Germinal center (tissue), 1 donor: ENCODE measurements around the gene GNAI3.
A peak's percentile ranks its signal among the peaks of the same experiment; 100 is the strongest.

Source experiments
- DNase-seq: peaks from one replicate; pipeline ENCODE4 v3.0.0; 2012; ENCODE audit warnings: mixed read lengths, low spot score

The GNAI3 gene

GRCh38 chr1:109624201-109625010 lies 76.0 kb downstream of the GNAI3 start:
- peak; percentile 56 for DNase-seq

DNA sequence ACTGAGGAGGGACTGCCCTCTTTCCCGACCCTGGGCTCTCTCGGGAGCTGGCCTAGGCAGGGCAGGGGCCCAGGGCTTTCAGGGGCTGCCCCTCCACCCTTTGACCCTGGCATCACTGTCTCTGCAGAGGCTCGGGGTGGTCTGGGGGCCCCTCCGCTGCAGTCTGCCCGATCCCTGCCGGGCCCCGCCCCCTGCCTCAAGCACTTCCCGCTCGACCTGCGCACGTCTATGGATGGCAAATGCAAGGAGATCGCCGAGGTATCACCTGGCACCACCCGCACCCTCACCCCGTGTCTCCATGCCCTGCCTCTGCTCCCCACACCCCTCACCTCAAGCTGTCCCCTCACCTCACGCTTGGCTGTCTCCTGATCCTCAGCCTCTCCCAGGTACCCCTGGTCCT lies 76.8 kb downstream of the GNAI3 start:
- no peak for DNase-seq

GRCh38 chr1:109625601-109626560 lies 77.5 kb downstream of the GNAI3 start:
- DNase-seq: no peak

- DNase-seq: no peak
Measured at GRCh38 chr1:109626682-109627408, 78.4 kb downstream of the GNAI3 start.

GRCh38 chr1:109627692-109628399 lies 79.4 kb downstream of the GNAI3 start:
- DNase-seq: no peak

- no peak for DNase-seq
Measured at GRCh38 chr1:109628540-109629321, 80.3 kb downstream of the GNAI3 start.

GRCh38 chr1:109629372-109630030 lies 81.1 kb downstream of the GNAI3 start:
- no peak for DNase-seq

DNA sequence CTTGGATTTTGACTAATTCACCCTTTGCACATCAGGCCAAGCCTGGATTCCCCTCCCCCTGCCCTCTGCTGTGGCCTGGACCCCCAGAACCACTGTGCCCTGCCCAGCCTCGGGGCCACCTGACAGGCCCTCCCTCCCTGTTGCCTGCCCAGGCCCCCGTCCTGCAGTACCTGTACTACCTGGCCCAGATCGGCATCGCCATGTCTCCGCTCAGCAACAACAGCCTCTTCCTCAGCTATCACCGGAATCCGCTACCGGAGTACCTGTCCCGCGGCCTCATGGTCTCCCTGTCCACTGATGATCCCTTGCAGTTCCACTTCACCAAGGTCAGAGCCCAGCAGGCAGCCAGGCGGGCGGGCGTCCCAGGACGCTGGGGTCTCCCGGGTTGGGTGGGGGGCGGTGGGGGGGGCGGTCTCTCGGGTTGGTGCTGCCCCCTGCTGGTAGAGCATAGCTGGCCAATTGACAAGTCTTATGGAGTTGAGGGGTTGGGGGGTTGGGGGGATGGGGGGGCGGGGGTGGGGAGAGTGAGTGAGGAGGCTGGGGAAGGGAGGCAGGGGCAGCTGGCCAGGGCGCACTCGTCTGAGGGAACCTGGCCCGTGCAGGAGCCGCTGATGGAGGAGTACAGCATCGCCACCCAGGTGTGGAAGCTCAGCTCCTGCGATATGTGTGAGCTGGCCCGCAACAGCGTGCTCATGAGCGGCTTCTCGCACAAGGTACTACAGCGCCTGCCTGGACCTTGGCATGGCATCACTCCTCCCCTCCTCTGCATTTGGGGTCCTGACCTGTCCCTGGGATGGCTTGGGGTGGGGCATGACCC lies 81.9 kb downstream of the GNAI3 start:
- peak; percentile 50 for DNase-seq

DNA sequence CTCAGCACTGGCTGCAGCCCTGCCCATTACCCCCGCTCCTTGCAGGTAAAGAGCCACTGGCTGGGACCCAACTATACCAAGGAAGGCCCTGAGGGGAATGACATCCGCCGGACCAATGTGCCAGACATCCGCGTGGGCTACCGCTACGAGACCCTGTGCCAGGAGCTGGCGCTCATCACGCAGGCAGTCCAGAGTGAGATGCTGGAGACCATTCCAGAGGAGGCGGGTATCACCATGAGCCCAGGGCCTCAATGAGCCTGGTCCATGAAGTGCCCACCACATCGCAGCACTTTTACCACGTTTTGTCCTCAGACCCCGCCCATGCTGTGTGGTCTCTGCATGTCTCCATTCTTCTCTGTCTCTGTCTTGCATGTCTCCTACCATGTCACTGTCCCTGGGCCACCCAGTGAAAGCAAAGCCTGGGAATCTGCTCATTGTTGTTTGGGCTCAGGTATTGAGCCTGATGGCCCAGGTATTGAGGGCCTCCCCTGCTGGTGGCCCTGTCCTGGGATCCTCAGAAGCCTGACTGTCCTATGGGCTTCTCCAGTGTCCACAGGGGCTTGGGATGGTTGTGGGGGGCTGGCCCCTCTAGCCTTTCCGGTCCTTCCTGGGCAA lies 82.6 kb downstream of the GNAI3 start:
- no peak for DNase-seq

DNA sequence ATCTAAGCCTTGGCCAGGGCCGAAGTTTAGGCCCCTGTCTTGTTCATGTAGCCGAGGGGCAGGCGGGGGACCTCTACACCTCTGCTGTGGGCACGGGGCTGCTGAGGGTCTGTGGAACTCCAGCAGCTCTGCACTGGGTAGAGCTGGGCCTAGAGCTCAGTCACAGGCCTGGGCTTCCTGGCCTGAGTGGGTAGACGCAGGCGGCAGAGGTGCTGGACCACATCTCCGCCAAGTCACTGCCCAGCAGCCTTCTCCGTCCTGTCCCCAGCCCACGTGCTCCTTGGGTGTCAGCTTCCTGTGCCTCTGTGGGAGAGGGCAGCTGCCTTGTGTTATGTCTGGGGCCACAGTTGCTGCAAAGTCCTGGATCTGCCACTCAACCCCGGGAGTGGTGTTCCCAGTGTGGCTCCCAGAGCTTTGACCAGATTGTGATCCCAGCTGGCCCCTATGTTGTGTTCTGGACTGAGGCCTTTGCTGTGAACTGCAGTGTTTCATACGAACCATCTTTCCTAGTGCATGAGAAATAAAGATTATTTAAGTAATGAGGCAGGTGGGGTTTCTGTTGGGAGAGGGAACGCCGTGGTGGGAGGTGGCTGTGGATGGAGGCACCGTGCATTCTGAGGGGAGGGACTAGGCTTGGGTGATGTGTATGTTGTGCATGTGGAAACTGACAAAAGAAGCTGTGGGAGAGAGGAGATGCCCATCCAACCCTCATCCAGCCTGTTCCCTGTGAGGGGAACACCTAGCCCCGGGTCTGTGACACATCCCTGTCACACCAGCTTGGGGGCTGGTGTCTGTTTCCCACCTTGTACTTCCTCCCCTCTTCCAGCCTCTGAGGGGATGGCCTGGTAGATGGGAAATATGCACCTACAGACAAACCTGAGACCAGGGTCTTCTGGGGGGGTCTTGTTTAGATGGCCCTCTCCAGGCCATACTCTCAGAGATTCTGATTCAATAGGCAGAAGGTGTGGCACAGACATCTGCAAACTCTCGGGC lies 83.4 kb downstream of the GNAI3 start:
- no peak for DNase-seq

DNA sequence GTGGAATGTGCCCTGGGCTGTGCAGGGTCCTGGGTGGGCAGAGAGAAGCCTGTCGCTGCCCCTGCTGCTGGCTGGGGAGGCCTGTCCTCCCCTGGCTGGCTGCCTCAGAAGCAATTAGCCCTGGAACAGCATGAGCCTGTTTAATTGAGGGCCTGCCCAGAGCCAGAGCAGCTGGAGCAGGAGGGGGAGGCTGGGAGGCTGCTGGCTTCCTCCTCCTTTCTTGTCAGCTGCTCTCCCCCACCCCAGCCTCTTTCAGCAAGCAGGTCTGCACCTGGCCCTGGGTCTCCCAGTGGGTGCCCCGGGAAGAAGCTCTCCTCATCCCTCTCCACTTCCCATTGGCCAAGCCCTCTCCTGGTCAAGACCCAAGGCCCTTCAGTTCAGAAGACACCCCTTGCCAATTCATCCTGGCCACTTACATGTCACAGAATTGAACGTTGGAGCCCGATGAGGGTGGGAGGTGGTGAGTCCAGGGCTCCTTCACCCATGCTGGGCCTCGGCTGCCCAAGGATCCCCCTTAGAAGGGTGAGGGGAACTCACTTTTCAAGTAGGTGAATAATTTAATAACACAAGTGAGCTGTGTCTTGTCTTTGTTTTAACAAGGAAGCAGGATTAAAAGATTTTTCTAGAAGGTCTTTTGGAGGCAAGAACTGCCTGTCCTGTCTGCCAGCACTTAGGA lies 84.4 kb downstream of the GNAI3 start:
- no peak for DNase-seq

DNA sequence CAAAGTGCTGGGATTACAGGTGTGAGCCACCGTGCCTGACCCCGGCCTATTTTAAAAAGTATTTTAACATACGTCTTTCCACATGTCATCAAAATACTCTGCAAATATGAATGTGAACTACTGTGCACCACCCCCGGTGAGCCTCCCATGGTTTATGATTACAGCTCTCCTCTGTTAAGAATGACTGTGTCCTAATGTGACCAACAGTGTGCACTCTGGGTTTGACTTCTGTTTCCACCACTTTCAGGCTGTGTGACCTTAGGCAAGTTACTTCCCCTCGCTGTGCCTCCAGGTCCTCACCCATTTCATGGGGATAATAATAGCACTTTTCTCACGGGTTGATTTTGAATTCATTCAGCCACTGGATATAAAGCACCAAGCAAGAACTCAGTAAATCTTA lies 85.9 kb downstream of the GNAI3 start:
- no peak for DNase-seq

DNA sequence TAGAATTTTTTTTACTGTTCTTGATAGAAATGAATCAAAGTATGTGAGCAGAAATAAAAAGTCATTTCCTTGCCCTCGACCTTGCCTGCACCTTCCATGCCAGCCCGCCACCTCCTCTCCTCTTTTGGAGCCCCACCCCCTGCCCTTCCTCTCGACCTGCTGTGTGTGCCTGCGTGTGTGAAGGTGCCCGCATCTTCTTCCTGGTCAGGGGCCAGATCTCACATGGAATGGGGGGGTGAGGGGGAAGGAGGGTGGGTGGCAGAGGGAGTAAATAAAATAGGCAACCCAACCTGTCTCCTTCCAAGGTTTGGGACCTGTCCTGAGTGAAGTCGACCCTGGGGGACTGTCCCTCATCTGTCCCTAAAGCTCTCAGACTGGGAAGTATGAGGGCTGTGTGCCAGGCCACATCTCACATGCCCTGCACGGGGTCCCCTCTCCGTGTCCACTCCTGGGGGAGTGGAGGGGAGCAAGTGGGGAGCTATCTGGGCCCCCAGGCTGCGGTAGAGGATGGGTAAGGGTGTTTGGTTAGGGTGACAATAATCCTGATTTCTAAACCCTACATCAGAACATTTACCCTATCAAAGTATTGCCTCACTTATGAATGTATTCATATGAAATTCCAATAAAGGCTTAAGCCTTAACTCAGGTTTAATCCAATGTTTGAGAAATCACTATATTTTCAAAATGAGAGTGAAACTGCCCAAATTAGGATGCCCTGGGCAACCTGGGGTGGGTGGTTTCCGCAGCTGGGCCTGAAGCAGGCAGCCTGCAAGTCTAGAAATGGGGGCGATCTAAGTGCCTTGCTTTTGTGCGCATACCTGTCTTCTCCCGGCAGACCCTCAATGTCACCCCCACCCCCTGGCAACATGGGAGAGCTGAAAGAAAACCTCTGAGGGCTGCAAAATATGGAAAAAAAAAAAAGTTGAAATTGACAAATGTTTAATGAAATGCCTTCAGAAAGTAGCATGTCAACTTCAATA lies 86.6 kb downstream of the GNAI3 start:
- DNase-seq: no peak

- DNase-seq: no peak
Measured at GRCh38 chr1:109635862-109636200, 87.4 kb downstream of the GNAI3 start.

DNA sequence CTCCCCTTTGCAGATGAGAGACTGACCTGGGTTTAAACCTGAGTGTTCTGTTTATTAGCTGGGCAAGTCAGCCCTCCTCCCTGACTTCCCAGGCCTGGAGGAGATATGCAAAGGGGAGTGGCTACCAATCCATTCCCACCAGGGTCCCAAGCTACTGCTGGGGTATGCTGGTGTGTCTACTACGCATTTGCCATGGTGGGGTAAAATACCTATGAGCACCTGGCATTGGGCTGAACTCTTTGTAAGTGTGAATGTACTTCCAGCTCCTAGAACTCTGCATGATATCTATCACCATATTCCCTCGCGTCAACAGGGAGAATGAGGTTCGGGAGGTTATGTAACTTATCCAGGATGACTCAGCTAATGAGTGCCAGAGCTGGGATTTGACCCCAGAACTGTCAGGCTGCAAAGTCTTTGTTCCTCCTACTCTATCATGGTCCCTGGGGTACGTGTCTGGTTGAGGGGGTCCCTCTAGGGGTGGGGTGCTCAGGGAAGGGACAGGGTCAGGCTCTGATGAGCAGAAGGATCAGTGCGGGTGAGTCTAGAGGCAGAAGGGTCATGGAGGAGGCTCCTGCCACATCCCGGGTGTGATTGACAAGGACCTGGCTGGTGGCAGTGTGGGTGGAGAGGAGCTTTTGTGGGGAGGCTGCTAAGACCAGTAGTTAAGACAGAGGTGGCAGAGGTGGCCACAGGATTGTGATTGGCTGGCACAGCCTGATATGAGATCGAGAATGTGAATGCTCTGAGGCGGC lies 88.0 kb downstream of the GNAI3 start:
- DNase-seq: no peak
